ENCODE measurements around the gene ADAMTS8.

- TF ChIP-seq CTCF (IDR thresholded peaks at IDR 0.05) (no peak), POLR2AphosphoS5 (IDR thresholded peaks at IDR 0.05) (no peak), POLR2A (IDR thresholded peaks at IDR 0.05) (no peak)
These were observed 36.9 kb upstream of the ADAMTS8 start for GRCh38 chr11:130465263-130465662.
